HepG2 (cell line): ENCODE measurements around the gene ZNF846. TPM values are rescaled to one million over a fixed set of nuclear protein-coding genes. Genes with fewer than 3 reads are reported as not detected.

Experiments used
- AKAP8 ChIP-seq: sonication (generic); formaldehyde crosslinking; IDR thresholded peaks from 2 replicates; pipeline ENCODE4 v1.5.1; 2020; ENCODE audit warnings: mild to moderate bottlenecking, missing genetic modification reagents
- ASH2L ChIP-seq: fragments of 300-600, 200-600 bp; sonication (generic); IDR thresholded peaks from 2 replicates; pipeline ENCODE4 v1.7.0; 2017; ENCODE audit warnings: low read depth, mild to moderate bottlenecking, moderate library complexity, mixed read lengths, low read length; ENCODE audit not compliant: insufficient read length
- CCDC6 ChIP-seq: sonication (generic); formaldehyde crosslinking; IDR thresholded peaks from 2 replicates; pipeline ENCODE4 v1.8.1; 2022; ENCODE audit warnings: mild to moderate bottlenecking, missing genetic modification reagents, moderate library complexity
- CTCF ChIP-seq: sonication (generic); formaldehyde crosslinking; IDR thresholded peaks from 2 replicates; pipeline ENCODE4 v1.5.0; 2020; ENCODE audit warnings: mild to moderate bottlenecking, missing genetic modification reagents, moderate library complexity
- ELF1 ChIP-seq: sonication (generic); formaldehyde crosslinking; IDR thresholded peaks from 2 replicates; pipeline ENCODE4 v1.4.0; 2020; ENCODE audit warnings: missing genetic modification reagents
- GABPA ChIP-seq, 2 experiments: IDR thresholded peaks; 2 replicates each; pipeline ENCODE4 v1.6.1; 2011 to 2016; ENCODE audit warnings: low read depth in 2 of 2, low read length in 1 of 2, missing biosample characterization in 1 of 2, missing genetic modification characterization in 1 of 2
- HCFC1 ChIP-seq: fragments of 150-350 bp; IDR thresholded peaks from 2 replicates; pipeline ENCODE4 v1.6.1; 2014; ENCODE audit warnings: low read depth, low read length
- HNRNPLL ChIP-seq: fragments of 200-400 bp; formaldehyde crosslinking; IDR thresholded peaks from 2 replicates; pipeline ENCODE4 v1.6.1; 2017; ENCODE audit warnings: mild to moderate bottlenecking, low read depth, low read length; ENCODE audit not compliant: poor library complexity, severe bottlenecking
- KDM2A ChIP-seq: sonication (generic); formaldehyde crosslinking; IDR thresholded peaks from 2 replicates; pipeline ENCODE4 v1.4.0; 2020; ENCODE audit warnings: low read depth, missing genetic modification reagents, borderline replicate concordance
- LCORL ChIP-seq, 2 experiments: fragments of 450-650 bp in 1 of 2; sonication (generic) in 1 of 2; formaldehyde crosslinking in 1 of 2; IDR thresholded peaks; 2 replicates each; pipeline versions ENCODE4 v1.5.0 to v1.6.1; 2017 to 2020; ENCODE audit warnings: antibody characterized with exemption in 1 of 2, missing genetic modification reagents in 1 of 2
- MIXL1 ChIP-seq: IDR thresholded peaks from 2 replicates; pipeline ENCODE4 v1.6.1; 2016
- NFE2L1 ChIP-seq: sonication (generic); formaldehyde crosslinking; IDR thresholded peaks from 2 replicates; pipeline ENCODE4 v1.4.0; 2020; ENCODE audit warnings: missing genetic modification reagents, mild to moderate bottlenecking, borderline replicate concordance
- PITX1 ChIP-seq: sonication (generic); formaldehyde crosslinking; IDR thresholded peaks from 2 replicates; pipeline ENCODE4 v1.5.1; 2020; ENCODE audit warnings: mild to moderate bottlenecking, missing genetic modification reagents
- RAD21 ChIP-seq: fragments of 450-650 bp; formaldehyde crosslinking; IDR thresholded peaks from 2 replicates; pipeline ENCODE4 v1.5.0; 2020; ENCODE audit warnings: mild to moderate bottlenecking
- RARG ChIP-seq: sonication (generic); formaldehyde crosslinking; IDR thresholded peaks from 2 replicates; pipeline ENCODE4 v1.4.0; 2020; ENCODE audit warnings: low read depth, mild to moderate bottlenecking, missing genetic modification reagents
- SOX6 ChIP-seq, 2 experiments: fragments of 450-650 bp in 1 of 2; sonication (generic) in 1 of 2; formaldehyde crosslinking in 1 of 2; IDR thresholded peaks; 2 replicates each; pipeline versions ENCODE4 v1.4.0 to v1.6.1; 2017 to 2020; ENCODE audit warnings: antibody characterized with exemption in 1 of 2, mild to moderate bottlenecking in 1 of 2, missing genetic modification reagents in 1 of 2
- ZBTB33 ChIP-seq: sonication (generic); formaldehyde crosslinking; IDR thresholded peaks from 2 replicates; pipeline ENCODE4 v1.4.0; 2020; ENCODE audit warnings: missing genetic modification reagents
- ZNF33B ChIP-seq: sonication (generic); formaldehyde crosslinking; IDR thresholded peaks from 2 replicates; pipeline ENCODE4 v1.5.1; 2020; ENCODE audit warnings: mild to moderate bottlenecking, missing genetic modification reagents
- ZNF510 ChIP-seq: sonication (generic); formaldehyde crosslinking; IDR thresholded peaks from 2 replicates; pipeline ENCODE4 v1.4.0; 2020; ENCODE audit warnings: low read depth, mild to moderate bottlenecking, missing genetic modification reagents
- ZNF512 ChIP-seq: sonication (generic); formaldehyde crosslinking; IDR thresholded peaks from 2 replicates; pipeline ENCODE4 v1.4.0; 2020; ENCODE audit warnings: mild to moderate bottlenecking, missing genetic modification reagents
- ZNF564 ChIP-seq: sonication (generic); formaldehyde crosslinking; IDR thresholded peaks from 2 replicates; pipeline ENCODE4 v1.8.1; 2023; ENCODE audit warnings: mild to moderate bottlenecking, missing genetic modification reagents
- ZNF782 ChIP-seq: sonication (generic); formaldehyde crosslinking; IDR thresholded peaks from 2 replicates; pipeline ENCODE4 v1.4.0; 2020; ENCODE audit warnings: missing genetic modification reagents, mild to moderate bottlenecking, borderline replicate concordance
- ZSCAN31 ChIP-seq: sonication (generic); formaldehyde crosslinking; IDR thresholded peaks from 2 replicates; pipeline ENCODE4 v1.5.0; 2020; ENCODE audit warnings: low read depth, mild to moderate bottlenecking, missing genetic modification reagents
- polyA plus RNA-seq, 8 experiments: library from polyadenylated mRNA; depleted of rRNA in 3 of 8; stranded (reverse) in 7 of 8; unstranded in 1 of 8; fragments of >200 nt; fragmentation: Illumina TruSeq in 4 of 8; extraction: Trizol in 4 of 8; gene quantifications; 2 replicates each; pipeline versions ENCODE4 v1.2.1 to v1.2.3, GENCODE V29; 2011 to 2016; ENCODE audit warnings: low read depth in 4 of 8, missing spikeins in 1 of 8, mixed read lengths in 1 of 8; ENCODE audit not compliant: insufficient read depth in 1 of 8
- total RNA-seq, 5 experiments: library from RNA; depleted of rRNA; stranded (reverse); fragments of >200 nt; fragmentation: Illumina TruSeq; extraction: Trizol; gene quantifications; 2 replicates each; pipeline ENCODE4 v1.2.3, GENCODE V29; 2016; ENCODE audit warnings: low read depth in 1 of 5

Gene ZNF846
- total and polyA plus RNA-seq, 2 of the 13 experiments (the other 11 are each of a cell fraction or from before 2014, with no cell fraction given): 4.8 to 5.4 TPM

GRCh38 chr19:9768175-9769112 lies at the start of gene ZNF846 (continued):
- TF ChIP-seq CTCF (CRISPR knock-in tag) (0 out of 2 replicates have a peak, but pooled peaks have one; percentile 20), GABPA (IDR thresholded peaks at IDR 0.05; ENCODE audit: low read depth, low read length) (peak; percentile 99), GABPA (CRISPR knock-in tag; IDR thresholded peaks at IDR 0.05; ENCODE audit: low read depth) (peak; percentile 100), RAD21 (CRISPR knock-in tag) (peak; percentile 43; the same call in 1 of the 2 replicates), ZNF510 (CRISPR knock-in tag) (no peak), NFE2L1 (CRISPR knock-in tag) (no peak), ASH2L (peak; percentile 94), AKAP8 (CRISPR knock-in tag) (no peak), HCFC1 (peak; percentile 69), CCDC6 (CRISPR knock-in tag) (peak; percentile 93), ELF1 (peak; percentile 96), SOX6 (IDR thresholded peaks at IDR 0.05) (no peak), SOX6 (CRISPR knock-in tag; IDR thresholded peaks at IDR 0.05) (peak; percentile 80), RARG (CRISPR knock-in tag) (no peak), ZNF512 (CRISPR knock-in tag) (0 out of 2 replicates have a peak, but pooled peaks have one; percentile 46), ZNF33B (CRISPR knock-in tag) (peak; percentile 78; the same call in 1 of the 2 replicates), ZNF564 (CRISPR knock-in tag) (peak; percentile 95), MIXL1 (CRISPR knock-in tag) (peak; percentile 82; the same call in 1 of the 2 replicates), LCORL (IDR thresholded peaks at IDR 0.05) (no peak), LCORL (CRISPR knock-in tag; IDR thresholded peaks at IDR 0.05) (0 out of 2 replicates have a peak, but pooled peaks have one; percentile 32), PITX1 (peak; percentile 76; the same call in 1 of the 2 replicates), KDM2A (CRISPR knock-in tag) (peak; percentile 99), ZSCAN31 (peak; percentile 86), HNRNPLL (peak; percentile 90), ZNF782 (CRISPR knock-in tag) (peak; percentile 71; the same call in 1 of the 2 replicates), ZBTB33 (CRISPR knock-in tag) (peak; percentile 41; the same call in 1 of the 2 replicates)
